GM21381 (cell line): ENCODE measurements around the gene FAM89B.

ENCODE experiments used
- ATAC-seq: cut with Tn5 transposase; IDR thresholded peaks from one replicate; pipeline ENCODE4 v1.9.1; 2021; ENCODE audit warnings: mild to moderate bottlenecking, moderate library complexity; ENCODE audit not compliant: unreplicated experiment

The FAM89B gene

GRCh38 chr11:65538915-65539743 lies 33.2 kb upstream of the FAM89B start:
- ATAC-seq = no peak

DNA sequence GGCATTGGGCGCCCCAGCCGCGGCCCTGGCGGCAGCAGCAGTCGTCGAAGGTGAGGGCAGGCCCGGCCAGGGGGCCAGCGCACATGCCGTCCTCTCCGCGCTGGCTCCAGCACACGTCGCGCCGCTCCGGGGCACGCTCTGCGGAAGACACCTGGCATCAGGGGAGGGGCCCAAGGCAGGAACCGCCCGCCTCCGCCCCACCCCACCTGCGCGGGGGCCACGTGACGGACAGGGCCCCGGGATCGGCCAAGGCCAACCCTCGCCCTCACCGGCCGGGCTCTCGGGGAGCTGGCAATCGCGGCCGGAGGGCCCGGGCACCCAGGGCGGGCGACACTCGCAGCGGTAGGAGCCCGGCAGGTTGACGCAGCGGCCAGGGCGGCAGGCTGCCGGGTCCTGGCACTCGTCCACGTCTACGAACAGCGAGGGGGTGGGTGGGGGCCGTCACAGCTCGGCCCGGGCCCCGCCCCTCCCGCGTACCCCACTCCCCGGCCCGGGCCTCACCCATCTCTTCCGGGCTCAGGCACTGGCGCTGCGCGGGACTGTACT lies 32.5 kb upstream of the FAM89B start:
- ATAC-seq = peak; percentile 51

DNA sequence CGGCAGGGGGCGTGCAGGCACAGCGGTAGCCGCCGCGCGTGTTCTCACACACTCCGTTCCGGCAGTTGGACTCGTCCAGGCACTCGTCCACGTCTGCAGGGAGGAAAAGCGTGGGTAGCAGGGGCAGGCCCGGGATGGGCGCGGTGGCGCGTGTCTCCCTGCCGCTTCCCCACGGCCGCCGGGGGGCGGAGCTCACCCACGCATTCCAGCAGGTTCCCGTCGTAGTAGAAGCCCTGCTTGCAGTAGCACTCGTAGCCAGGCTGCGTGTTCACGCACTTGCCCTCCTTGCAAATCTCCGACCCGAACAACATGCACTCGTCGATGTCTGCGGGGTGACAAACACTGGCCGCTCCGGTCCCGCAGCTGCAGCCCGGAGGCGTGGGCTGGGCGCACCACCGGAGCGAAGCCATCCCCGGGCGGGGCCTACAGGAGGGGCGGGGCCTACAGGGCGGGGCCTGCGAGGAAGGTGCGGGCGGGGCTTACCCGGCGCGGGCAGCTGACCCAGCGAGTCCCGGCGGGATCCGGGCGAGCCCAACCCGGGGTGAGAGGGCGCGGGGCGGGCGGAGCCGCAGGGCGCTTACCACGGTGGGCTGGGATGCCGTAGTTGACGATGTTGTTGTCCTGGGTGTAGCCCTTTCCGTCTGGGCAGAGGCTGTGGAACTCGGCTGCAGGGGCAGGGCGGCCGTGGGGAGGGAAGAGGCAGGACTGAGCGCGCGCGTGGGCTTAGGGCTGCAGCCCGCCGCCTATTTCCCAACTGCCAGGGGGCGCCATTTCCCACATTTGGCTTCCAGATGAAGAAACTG lies 31.8 kb upstream of the FAM89B start:
- peak; percentile 55 for ATAC-seq

DNA sequence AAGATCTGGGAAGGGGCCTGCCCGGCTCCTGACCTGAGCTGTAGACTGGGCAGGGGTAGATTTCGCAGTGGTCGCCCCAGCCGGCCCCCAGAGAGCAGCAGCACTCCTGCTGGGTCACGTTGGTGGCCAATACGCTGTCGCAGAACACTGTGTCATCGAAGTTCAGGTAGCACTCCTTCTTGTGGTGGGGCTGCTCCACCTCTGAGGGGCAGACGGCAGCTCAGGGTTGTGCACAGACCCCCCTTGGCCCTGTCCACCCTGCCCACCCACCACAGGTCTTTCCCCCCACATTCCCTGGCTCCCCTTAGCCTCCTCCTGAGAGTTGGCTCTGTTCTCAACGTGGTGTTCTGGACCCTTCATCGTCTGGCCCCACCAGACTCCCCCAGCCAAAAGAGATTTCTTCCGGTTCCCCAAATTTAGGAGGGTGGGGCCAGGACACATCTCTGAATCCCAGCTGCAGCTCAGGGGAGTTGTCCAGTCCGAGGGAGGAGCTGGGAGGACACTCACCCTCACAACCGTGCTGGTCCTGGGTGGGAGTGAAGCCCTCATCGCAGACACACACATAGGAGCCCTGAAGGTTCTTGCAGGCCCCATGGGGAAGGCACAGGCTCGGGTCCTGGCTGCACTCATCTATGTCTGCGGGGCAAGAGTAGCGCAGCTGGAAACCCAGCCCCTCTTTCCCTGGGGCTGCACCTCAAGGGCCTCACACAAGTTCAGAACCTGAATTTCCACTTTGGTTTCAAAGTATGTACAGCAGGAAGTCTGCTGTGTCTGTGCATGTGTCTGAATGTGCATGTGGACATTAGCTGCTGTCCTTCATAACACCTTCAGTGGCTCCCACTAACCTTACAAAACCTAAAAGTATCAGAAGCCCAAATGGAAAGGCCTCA lies 31.0 kb upstream of the FAM89B start:
- no peak for ATAC-seq

DNA sequence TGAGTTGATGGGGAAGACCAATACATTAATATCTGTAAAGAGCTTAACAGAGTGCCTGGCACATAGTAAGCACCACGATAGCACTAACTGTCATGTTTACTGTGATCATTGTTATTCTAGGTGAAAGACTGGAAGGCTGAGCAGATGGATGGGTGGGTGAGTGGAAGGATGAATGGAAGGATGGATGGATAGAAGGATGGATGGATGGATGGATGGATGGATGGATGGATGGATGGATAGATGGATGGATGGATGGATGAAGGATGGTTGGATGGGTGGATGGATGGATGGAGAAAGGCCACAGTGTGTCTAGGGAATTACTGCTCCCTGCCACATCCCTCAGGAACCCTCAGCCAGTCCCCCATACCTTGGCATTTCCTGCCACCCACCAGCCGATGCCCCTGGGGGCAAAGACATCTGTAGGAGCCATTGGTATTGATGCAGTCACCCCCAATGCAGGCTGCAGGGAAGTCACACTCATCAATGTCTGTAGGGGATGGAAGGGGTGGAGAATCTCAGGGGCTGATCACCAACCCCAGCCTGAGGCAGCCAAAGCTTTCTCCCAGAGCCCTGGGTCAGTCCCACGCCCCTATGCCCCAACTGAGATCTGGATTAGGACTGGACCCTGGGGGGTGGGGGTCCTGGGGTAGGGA lies 29.5 kb upstream of the FAM89B start:
- ATAC-seq = no peak

- no peak for ATAC-seq
Observed at GRCh38 chr11:65545853-65546216, 26.5 kb upstream of the FAM89B start.

DNA sequence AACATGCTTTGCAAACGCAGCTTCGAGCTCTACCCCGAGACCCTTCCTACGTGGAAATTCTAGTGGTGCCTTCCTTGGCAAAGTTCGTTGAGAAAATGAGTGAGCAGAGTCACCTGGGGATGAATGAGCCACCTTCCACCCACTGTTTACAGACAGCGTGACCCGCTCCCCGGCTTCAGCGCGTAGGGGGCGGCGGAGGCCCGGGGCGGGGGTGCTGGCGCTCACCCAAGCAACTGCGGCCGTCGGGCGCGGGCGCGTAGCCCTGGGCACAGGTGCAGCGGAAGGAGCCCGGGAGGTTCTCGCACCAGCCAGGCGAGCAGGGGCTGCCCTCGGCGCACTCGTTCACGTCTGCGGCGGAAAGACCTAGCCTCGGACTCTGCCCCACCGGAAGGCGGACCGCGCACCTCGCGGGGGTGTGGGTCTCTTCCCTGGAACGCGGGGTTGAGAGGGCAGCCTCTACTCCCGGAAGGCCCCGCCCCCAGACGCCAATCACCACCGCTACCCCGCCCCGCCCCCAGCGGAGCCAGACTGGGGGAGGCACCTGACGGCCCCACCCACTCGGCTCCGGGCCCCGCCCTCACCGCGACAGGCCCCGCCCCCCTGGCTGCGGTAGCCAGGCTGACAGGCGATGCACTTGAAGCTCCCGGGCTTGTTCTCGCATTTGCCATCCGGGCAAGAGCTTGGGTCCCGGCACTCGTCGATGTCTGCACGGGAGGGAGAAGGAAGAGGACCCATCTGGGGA lies 25.9 kb upstream of the FAM89B start:
- ATAC-seq = no peak

- no peak for ATAC-seq
Observed at GRCh38 chr11:65547446-65548125, 24.8 kb upstream of the FAM89B start.

DNA sequence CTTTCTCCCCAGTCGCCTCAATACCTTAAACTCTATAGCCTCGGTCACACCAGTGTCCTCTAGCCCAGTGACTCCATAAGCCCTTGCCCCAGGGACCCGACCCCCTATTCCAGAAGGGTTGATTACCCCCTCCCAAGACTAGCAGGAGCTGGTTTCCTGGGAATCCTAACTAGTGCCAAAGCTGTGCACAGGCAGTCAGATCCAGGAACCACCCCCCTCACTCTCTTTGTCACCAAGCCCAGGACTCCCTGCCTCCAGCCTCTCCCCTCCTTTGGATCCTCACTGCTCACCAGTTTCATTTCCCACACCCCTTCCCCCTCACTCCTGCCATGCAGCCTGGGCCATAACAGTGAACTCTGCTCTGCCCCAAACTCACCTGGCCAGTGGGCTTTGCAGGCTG lies 23.9 kb upstream of the FAM89B start:
- ATAC-seq = no peak

GRCh38 chr11:65549096-65549495 lies 23.2 kb upstream of the FAM89B start:
- no peak for ATAC-seq

DNA sequence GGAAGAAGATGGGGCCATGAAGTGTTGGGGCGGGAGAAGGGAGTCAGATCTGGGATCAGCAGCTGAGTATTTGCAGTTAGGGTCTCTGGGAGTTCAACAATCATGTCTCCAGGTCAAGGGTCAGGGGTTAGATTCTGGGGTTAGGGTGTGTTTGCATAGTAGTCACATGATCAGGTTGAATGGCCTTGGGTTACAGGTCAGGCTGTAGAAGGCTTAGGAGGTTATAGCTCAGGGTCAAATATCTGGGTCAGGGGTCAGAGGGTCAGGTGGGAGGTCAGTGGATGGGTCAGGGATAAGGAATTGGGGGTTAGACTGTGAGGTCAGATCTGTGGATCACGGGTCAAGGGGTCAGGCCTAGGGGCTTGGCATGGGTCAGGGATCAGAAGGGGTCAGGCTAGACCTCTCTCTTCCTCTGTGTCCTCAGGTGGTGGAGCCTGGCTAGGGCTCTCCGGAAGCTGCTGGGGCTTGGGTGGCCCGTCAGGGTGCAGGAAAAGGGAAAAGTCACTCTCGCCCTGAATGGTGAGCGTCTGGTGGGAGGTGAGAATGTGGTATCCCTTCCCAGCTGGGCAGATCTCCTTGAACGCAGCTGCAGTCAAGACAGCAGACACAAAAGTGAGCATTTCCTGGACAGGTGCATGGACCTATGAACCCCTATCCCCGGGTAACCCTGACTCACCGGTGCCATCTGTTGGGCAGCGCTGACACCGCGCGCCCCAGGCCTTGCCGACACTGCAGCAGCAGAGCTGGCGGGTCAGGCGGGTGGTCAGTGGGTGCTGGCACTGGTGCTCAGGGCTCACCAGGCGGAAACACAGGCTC lies 20.6 kb upstream of the FAM89B start:
- ATAC-seq = no peak

- ATAC-seq = no peak
Observed at GRCh38 chr11:65552388-65552951, 19.9 kb upstream of the FAM89B start.

DNA sequence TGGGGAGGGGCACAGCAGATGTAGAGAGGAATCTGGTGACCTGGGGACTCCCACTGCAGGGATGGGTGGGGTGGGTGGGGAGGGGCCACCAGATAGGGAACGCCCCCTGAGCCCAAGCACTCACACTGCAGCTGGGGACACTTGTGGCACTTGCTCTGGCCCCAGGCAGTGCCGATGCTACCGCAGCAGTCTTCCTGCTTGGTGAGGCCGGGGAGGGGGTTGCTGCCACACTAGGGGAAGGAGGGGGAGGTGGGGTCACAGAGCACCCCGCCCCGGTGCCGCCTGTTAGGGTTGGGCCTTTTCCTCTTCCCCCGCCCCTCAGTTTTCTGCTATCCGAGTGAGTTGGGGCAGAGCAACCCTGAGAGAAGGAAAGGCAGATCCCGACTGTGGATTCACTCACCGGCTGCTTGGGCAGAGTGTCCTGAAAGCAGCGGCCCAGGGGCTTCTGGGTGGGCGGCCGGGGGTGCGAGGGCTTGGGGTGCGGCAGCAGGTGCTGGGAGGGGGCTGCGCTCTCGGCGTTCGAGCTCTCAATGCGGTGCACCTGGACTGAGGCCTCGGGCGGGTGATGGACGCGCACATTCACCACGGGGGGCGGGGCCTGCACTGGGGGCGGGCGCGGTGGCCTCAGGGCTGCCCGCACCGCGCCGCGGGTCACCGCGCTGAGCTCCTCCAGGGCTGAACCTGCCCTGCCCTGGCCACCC lies 18.9 kb upstream of the FAM89B start:
- no peak for ATAC-seq

GRCh38 chr11:65554057-65554818 lies 18.1 kb upstream of the FAM89B start:
- no peak for ATAC-seq

DNA sequence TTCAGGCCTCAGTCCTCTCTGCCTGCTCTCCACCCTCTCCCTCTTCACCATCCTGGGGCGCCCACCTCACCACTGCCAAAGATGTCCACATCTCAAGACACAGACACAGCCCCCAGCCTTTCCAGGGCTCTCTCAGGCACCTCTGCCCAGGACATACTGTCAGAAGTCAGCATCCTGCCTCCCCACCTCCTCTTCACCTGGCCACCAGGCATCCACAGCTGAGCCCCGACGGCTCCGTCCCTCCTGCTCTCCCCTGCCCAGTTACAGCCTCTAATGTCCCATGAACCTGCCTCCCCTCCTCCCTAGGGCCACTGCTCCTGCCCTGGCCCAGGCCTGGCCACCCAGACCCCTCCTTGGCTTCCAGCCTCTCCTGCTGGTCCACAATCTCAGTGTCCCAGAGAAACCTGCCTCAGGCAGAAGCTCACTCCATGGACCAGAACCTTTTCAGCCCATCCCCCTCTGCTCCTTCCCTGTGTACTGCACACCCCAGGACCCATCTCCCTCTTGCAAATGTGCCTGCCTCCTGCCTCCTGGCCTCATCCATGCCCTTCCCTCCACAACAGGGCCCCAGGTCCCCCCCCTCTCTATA lies 17.4 kb upstream of the FAM89B start:
- no peak for ATAC-seq

DNA sequence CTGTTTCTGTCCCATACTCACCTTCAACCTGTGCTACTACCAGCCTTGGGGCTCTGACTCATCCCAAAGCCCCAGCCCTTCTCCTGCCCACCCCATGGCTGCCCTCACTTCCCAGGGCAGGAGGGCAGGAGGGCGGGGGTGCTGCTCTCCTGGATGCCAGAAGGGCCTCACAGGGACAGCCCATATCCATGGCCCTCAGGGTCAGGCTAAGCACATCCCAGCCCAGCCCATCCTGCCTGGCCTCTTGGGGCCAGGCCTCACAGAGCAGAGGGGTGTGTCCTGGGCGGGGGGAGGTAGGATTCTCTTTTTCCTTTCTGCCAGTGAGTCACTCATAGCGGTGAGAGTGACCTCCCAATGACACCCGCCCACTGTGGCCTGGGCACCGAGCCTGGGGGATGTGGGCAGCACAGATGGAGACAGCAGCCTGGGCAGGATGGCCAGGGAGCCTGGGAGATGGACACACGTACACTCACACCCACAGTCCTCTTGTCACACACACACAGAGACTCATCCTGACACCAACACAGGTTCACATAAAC lies 16.6 kb upstream of the FAM89B start:
- ATAC-seq = no peak
